IMR-90 (cell line): Measurements from ENCODE around the gene ZCCHC14. TPM values are rescaled to one million over a fixed set of nuclear protein-coding genes. Genes with fewer than 3 reads are reported as not detected.

Experiments
- ATAC-seq: fragments of 200-7000 bp; cut with Tn5 transposase; 2 replicates; pipeline ENCODE4 v1.9.1; 2020; ENCODE audit warnings: low read depth, mild to moderate bottlenecking, moderate library complexity
- BruUV-seq: library from RNA; stranded (reverse); fragments of 400-500 nt; replicated peaks from 2 replicates; lab custom pipeline; 2021; lab: Mats Ljungman, UMichigan
- CTCF ChIA-PET: fragments of 300-600 bp; formaldehyde crosslinking; extraction: SDS; loops from one replicate; lab custom pipeline; 2021; ENCODE audit warnings: antibody characterized with exemption; lab: Yijun Ruan, JAX
- POLR2A ChIA-PET: fragments of 300-600 bp; sonication (Branson Sonifier 250); formaldehyde crosslinking; loops from one replicate; lab custom pipeline; 2022; ENCODE audit warnings: antibody characterized with exemption; ENCODE audit not compliant: unreplicated experiment; lab: Charles Lee
- DNase-seq: peaks from one replicate; pipeline ENCODE4 v3.0.0; 2013
- H2AFZ ChIP-seq: replicated peaks from 2 replicates; pipeline ENCODE3; 2013; ENCODE audit warnings: low read length, mild to moderate bottlenecking; ENCODE audit not compliant: poor library complexity
- H2AK5ac ChIP-seq: 2 replicates; pipeline ENCODE4 v1.6.1; 2013; ENCODE audit warnings: low read depth, low read length, inconsistent platforms
- H2AK9ac ChIP-seq: replicated peaks from 2 replicates; pipeline ENCODE3; 2013; ENCODE audit warnings: mild to moderate bottlenecking, low read depth, low read length, moderate library complexity; ENCODE audit not compliant: poor library complexity
- H2BK120ac ChIP-seq: 2 replicates; pipeline ENCODE4 v1.6.1; 2013; ENCODE audit warnings: low read depth, low read length, inconsistent platforms
- H2BK15ac ChIP-seq: 3 replicates; pipeline ENCODE4 v1.6.1; 2013; ENCODE audit warnings: low read depth, low read length, inconsistent platforms
- H2BK20ac ChIP-seq: 2 replicates; pipeline ENCODE4 v1.6.1; 2013; ENCODE audit warnings: low read depth, mild to moderate bottlenecking, inconsistent platforms, low read length, moderate library complexity
- H2BK5ac ChIP-seq: 2 replicates; pipeline ENCODE4 v1.6.1; 2013; ENCODE audit warnings: mild to moderate bottlenecking, low read depth, low read length, inconsistent platforms; ENCODE audit not compliant: poor library complexity, severe bottlenecking
- H3K14ac ChIP-seq: replicated peaks from 2 replicates; pipeline ENCODE4 v1.6.1; 2013; ENCODE audit warnings: low read depth, low read length, inconsistent platforms
- H3K18ac ChIP-seq: 2 replicates; pipeline ENCODE4 v1.6.1; 2013; ENCODE audit warnings: low read depth, low read length, control low read depth
- H3K23ac ChIP-seq: 2 replicates; pipeline ENCODE4 v1.6.1; 2013; ENCODE audit warnings: low read depth, low read length, inconsistent platforms
- H3K27ac ChIP-seq: 2 replicates; pipeline ENCODE4 v1.5.1; 2013; ENCODE audit warnings: mild to moderate bottlenecking, control low read depth, low read length; ENCODE audit not compliant: insufficient read depth
- H3K27me3 ChIP-seq: 2 replicates; pipeline ENCODE4 v1.6.1; 2013; ENCODE audit warnings: low read length; ENCODE audit not compliant: control insufficient read depth, insufficient read depth
- H3K36me3 ChIP-seq: 2 replicates; pipeline ENCODE4 v1.6.1; 2013; ENCODE audit warnings: low read length, mixed read lengths; ENCODE audit not compliant: control insufficient read depth, insufficient read depth
- H3K4ac ChIP-seq: 2 replicates; pipeline ENCODE4 v1.6.1; 2013; ENCODE audit warnings: low read depth, low read length, inconsistent platforms
- H3K4me1 ChIP-seq: 2 replicates; pipeline ENCODE4 v1.6.1; 2013; ENCODE audit warnings: low read length, mixed read lengths; ENCODE audit not compliant: control insufficient read depth, insufficient read depth
- H3K4me2 ChIP-seq: 2 replicates; pipeline ENCODE4 v1.6.1; 2013; ENCODE audit warnings: low read depth, mild to moderate bottlenecking, control low read depth, low read length, moderate library complexity
- H3K4me3 ChIP-seq: 2 replicates; pipeline ENCODE4 v1.5.1; 2013; ENCODE audit warnings: low read depth, mild to moderate bottlenecking, control low read depth, low read length, moderate library complexity; ENCODE audit not compliant: insufficient read depth
- H3K56ac ChIP-seq: 2 replicates; pipeline ENCODE4 v1.6.1; 2013; ENCODE audit warnings: low read length, inconsistent platforms; ENCODE audit not compliant: insufficient read depth; ENCODE audit errors: extremely low read depth
- H3K79me1 ChIP-seq, 2 experiments: 2 replicates each; pipeline ENCODE4 v1.6.1; 2013; ENCODE audit warnings: low read length in 2 of 2, inconsistent platforms in 1 of 2, low read depth in 1 of 2
- H3K9ac ChIP-seq: 2 replicates; pipeline ENCODE4 v1.6.1; 2013; ENCODE audit warnings: low read depth, low read length, control low read depth
- H3K9me1 ChIP-seq: 2 replicates; pipeline ENCODE4 v1.6.1; 2013; ENCODE audit warnings: low read length, inconsistent platforms; ENCODE audit not compliant: insufficient read depth
- H3K9me3 ChIP-seq: 2 replicates; pipeline ENCODE4 v1.6.1; 2013; ENCODE audit warnings: low read length; ENCODE audit not compliant: control insufficient read depth, insufficient read depth
- H4K20me1 ChIP-seq: 2 replicates; pipeline ENCODE4 v1.6.1; 2013; ENCODE audit warnings: low read length, inconsistent platforms; ENCODE audit not compliant: insufficient read depth
- H4K5ac ChIP-seq: 2 replicates; pipeline ENCODE4 v1.6.1; 2013; ENCODE audit warnings: mild to moderate bottlenecking, low read depth, low read length, control low read depth
- H4K8ac ChIP-seq, 2 experiments: 2 replicates each; pipeline ENCODE4 v1.6.1; 2013; ENCODE audit warnings: low read depth in 2 of 2, low read length in 2 of 2, control low read depth in 1 of 2, inconsistent platforms in 1 of 2
- H4K91ac ChIP-seq: 2 replicates; pipeline ENCODE4 v1.6.1; 2013; ENCODE audit warnings: low read depth, low read length, inconsistent platforms; ENCODE audit not compliant: insufficient read depth
- BHLHE40 ChIP-seq: fragments of 150-350 bp; IDR thresholded peaks from 2 replicates; pipeline ENCODE4 v1.6.1; 2016; ENCODE audit warnings: mild to moderate bottlenecking, low read depth, low read length
- CEBPB ChIP-seq: IDR thresholded peaks from 2 replicates; pipeline ENCODE4 v1.6.1; 2012; ENCODE audit warnings: low read depth, low read length, improper control_type of control experiment
- CHD1 ChIP-seq: IDR thresholded peaks from 2 replicates; pipeline ENCODE4 v1.6.1; 2012; ENCODE audit warnings: low read depth, low read length, improper control_type of control experiment
- MAFK ChIP-seq: IDR thresholded peaks from 2 replicates; pipeline ENCODE4 v1.6.1; 2012; ENCODE audit warnings: low read depth, low read length, improper control_type of control experiment
- MAZ ChIP-seq: IDR thresholded peaks from 2 replicates; pipeline ENCODE4 v1.6.1; 2012; ENCODE audit warnings: low read depth, mild to moderate bottlenecking, low read length, improper control_type of control experiment, moderate library complexity, borderline replicate concordance
- NFE2L2 ChIP-seq: fragments of 150-350 bp; IDR thresholded peaks from 2 replicates; pipeline ENCODE4 v1.6.1; 2016; ENCODE audit warnings: low read depth, mild to moderate bottlenecking, low read length
- RCOR1 ChIP-seq: IDR thresholded peaks from 2 replicates; pipeline ENCODE4 v1.6.1; 2012; ENCODE audit warnings: mild to moderate bottlenecking, low read length, improper control_type of control experiment; ENCODE audit not compliant: insufficient replicate concordance
- SMC3 ChIP-seq: fragments of 150-350 bp; IDR thresholded peaks from 2 replicates; pipeline ENCODE4 v1.6.1; 2016; ENCODE audit warnings: low read depth, mild to moderate bottlenecking, antibody characterized with exemption, low read length, moderate library complexity
- WGBS, 2 experiments: methylation state at CpG; one replicate each; pipeline versions ENCODE4 v1.1.5 to v1.1.7; 2013; ENCODE audit warnings: missing lambda C conversion rate in 2 of 2; ENCODE audit not compliant: insufficient read length in 1 of 2; ENCODE audit errors: extremely low coverage in 2 of 2; 5-methylcytosine and 5-hydroxymethylcytosine counted together
- dilution Hi-C: fragments of 300-500 bp; cut with HindIII; formaldehyde crosslinking; loops from one replicate; pipeline ENCODE4 v1.14.3; 2018; ENCODE audit warnings: low sequenced_read_pairs; ENCODE audit not compliant: unreplicated experiment
- in situ Hi-C: fragments of 300-500 bp; cut with MboI; formaldehyde crosslinking; loops from 3 replicates; pipeline ENCODE4 v1.14.3; 2019; ENCODE audit warnings: low sequenced_read_pairs, inconsistent platforms, mixed read lengths
- intact Hi-C: fragments of 100-400 bp; cut with micrococcal nuclease; formaldehyde crosslinking; loops from 2 replicates; pipeline ENCODE4 v1.10.0; 2022
- polyA plus RNA-seq, 3 experiments: library from polyadenylated mRNA; depleted of rRNA; stranded (reverse); fragments of >200 nt; gene quantifications; 2 replicates each; pipeline ENCODE4 v1.2.3, GENCODE V29; 2012; ENCODE audit warnings: low replicate concordance in 1 of 3
- total RNA-seq: library from RNA; depleted of rRNA; stranded (reverse); fragments of >200 nt; gene quantifications from 2 replicates; pipeline ENCODE4 v1.2.3, GENCODE V29; 2012
- TF ChIP-seq, protein P1 (sequence below): conservative IDR thresholded peaks from 2 replicates; pipeline ENCODE4 v1.5.1; 2012; ENCODE audit warnings: mild to moderate bottlenecking, low read depth, low read length, improper control_type of control experiment

ZCCHC14 gene
- total and polyA plus RNA-seq, 2 of the 4 experiments (the other 2 are of a cell fraction) = 2.5 to 5.3 TPM

DNA sequence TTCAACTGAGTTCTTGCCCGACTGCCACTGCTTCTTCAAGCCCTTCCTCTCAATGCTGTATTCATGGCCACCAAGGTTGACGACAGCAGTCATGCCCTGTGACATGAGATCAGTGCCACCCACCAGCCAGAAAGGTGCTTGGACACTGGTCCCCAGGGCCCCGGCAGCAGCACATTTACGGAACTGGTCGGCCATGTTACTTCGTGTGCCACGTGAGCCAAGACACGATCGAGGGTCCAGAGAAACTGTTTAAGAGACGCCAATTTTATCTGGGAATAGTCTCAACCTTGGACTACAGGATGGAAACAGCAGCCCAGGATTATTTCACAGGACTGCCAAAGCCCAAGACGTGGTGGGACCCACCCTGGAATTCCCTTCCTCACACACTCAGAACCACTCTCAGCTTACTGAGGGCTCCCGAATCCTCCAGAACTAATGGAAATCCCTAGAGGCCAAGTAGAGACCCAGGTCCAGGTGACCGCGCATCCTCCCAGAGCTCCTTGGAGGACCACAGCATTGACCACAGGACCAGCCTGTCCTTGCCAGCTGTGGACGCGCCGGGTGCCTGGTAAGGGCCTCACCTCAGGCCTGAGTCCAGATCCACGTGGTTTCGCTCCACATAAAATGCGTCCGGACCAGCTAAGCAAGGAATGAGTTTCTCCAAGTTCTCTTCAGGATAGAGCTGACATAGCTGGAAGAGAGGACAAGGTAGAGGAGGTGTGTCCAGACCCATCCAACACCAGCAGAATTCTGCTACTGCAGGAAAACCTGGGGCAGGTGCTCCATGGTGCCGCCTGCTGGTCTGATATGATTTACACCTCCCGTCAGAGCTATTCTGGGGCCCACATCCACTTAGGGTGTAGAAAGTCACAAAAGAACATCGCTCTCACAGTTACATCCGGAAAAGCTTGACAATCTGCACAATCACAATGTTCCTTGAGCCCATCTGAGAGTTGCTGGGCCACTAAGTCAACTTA, 72.5 kb downstream of the ZCCHC14 start:
- H2BK120ac ChIP-seq = no peak overlapping the region
- H3K18ac ChIP-seq = no peak overlapping the region
- dilution Hi-C loops (no loop called here), in situ Hi-C loops (loop anchor here (10.0 to 25.0 kb wide), 2 partner anchors 154 to 342 kb away; partner anchors contain the start of gene KLHDC4), intact Hi-C loops (no loop called here)
- H4K91ac ChIP-seq = no peak overlapping the region
- peaks cover 23% of the 10 kb centered on the region for H4K20me1 ChIP-seq
- no peak overlapping the region for H2BK20ac ChIP-seq
- H3K4ac ChIP-seq = no peak overlapping the region
- no peak overlapping the region for H4K5ac ChIP-seq
- no peak overlapping the region for H2AK5ac ChIP-seq
- no peak overlapping the region for H3K4me3 ChIP-seq
- no peaks in the 10 kb centered on the region for H3K27me3 ChIP-seq
- H3K9me3 ChIP-seq = no peaks in the 10 kb centered on the region
- WGBS, 2 experiments = 97% methylated on average over 11 of the region's 25 CpGs; no CpG with 5 or more reads in 1 of the 2 experiments
- no peak overlapping the region for H2AK9ac ChIP-seq
- ChIA-PET CTCF (no interaction called here), POLR2A (no interaction called here)
- no peaks in the 10 kb centered on the region for H3K4me1 ChIP-seq
- no peaks in the 10 kb centered on the region; the same call in 1 of the 2 replicates for H3K9me1 ChIP-seq
- no TSS peak for BruUV-seq
- H3K56ac ChIP-seq = no peak overlapping the region
- H2BK5ac ChIP-seq = no peak overlapping the region
- ATAC-seq (no peak), DNase-seq (no peak)
- no peak overlapping the region for H2AFZ ChIP-seq
- H3K23ac ChIP-seq = no peak overlapping the region
- no peak for TF ChIP-seq BHLHE40
- TF ChIP-seq CEBPB = no peak
- TF ChIP-seq, protein P1, sequence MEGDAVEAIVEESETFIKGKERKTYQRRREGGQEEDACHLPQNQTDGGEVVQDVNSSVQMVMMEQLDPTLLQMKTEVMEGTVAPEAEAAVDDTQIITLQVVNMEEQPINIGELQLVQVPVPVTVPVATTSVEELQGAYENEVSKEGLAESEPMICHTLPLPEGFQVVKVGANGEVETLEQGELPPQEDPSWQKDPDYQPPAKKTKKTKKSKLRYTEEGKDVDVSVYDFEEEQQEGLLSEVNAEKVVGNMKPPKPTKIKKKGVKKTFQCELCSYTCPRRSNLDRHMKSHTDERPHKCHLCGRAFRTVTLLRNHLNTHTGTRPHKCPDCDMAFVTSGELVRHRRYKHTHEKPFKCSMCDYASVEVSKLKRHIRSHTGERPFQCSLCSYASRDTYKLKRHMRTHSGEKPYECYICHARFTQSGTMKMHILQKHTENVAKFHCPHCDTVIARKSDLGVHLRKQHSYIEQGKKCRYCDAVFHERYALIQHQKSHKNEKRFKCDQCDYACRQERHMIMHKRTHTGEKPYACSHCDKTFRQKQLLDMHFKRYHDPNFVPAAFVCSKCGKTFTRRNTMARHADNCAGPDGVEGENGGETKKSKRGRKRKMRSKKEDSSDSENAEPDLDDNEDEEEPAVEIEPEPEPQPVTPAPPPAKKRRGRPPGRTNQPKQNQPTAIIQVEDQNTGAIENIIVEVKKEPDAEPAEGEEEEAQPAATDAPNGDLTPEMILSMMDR = no peak; the same call in 1 of the 2 replicates
- no peak for TF ChIP-seq CHD1
- no peak for TF ChIP-seq MAZ
- no peak for TF ChIP-seq MAFK
- no peak for TF ChIP-seq RCOR1
- TF ChIP-seq NFE2L2 = no peak
- TF ChIP-seq SMC3 = no peak
- peaks cover 51% of the 10 kb centered on the region for H3K36me3 ChIP-seq
- H3K27ac ChIP-seq = no peak overlapping the region
- H3K4me2 ChIP-seq = no peak overlapping the region
- no peak overlapping the region for H3K14ac ChIP-seq
- no peak overlapping the region for H3K9ac ChIP-seq
- peaks cover 0 to 25% of the 10 kb centered on the region in 2 experiments; a peak in 3 of 4 replicates for H3K79me1 ChIP-seq
- H2BK15ac ChIP-seq = no peak overlapping the region
- H4K8ac ChIP-seq = no peak overlapping the region
